WTC11 (cell line): ENCODE data around the gene HMGXB4.

ENCODE experiments used
- CREM ChIP-seq: sonication (generic); formaldehyde crosslinking; IDR thresholded peaks from 2 replicates; pipeline ENCODE4 v1.8.1; 2022; ENCODE audit warnings: mild to moderate bottlenecking, missing genetic modification reagents, moderate library complexity
- ZBTB21 ChIP-seq: sonication (generic); formaldehyde crosslinking; IDR thresholded peaks from 2 replicates; pipeline ENCODE4 v1.8.1; 2023; ENCODE audit warnings: mild to moderate bottlenecking, missing genetic modification reagents, borderline replicate concordance
- ZNF121 ChIP-seq: sonication (generic); formaldehyde crosslinking; IDR thresholded peaks from 2 replicates; pipeline ENCODE4 v1.8.0; 2023; ENCODE audit warnings: missing genetic modification reagents
- TF ChIP-seq, protein P1 (sequence below): fragments of 200-600 bp; IDR thresholded peaks from 2 replicates; pipeline ENCODE4 v1.8.0; 2022; ENCODE audit warnings: antibody characterized with exemption
- TF ChIP-seq, protein P2 (sequence below): sonication (generic); formaldehyde crosslinking; IDR thresholded peaks from 2 replicates; pipeline ENCODE4 v1.8.0; 2022; ENCODE audit warnings: mild to moderate bottlenecking, missing genetic modification reagents
- TF ChIP-seq, protein P3 (sequence below): sonication (generic); formaldehyde crosslinking; IDR thresholded peaks from 2 replicates; pipeline ENCODE4 v1.8.1; 2022; ENCODE audit warnings: low read depth, missing genetic modification reagents, borderline replicate concordance
- TF ChIP-seq, protein P4 (sequence below): sonication (generic); formaldehyde crosslinking; conservative IDR thresholded peaks from 2 replicates; pipeline ENCODE4 v1.8.1; 2022; ENCODE audit warnings: mild to moderate bottlenecking, missing genetic modification reagents
- TF ChIP-seq, protein P5 (sequence below): sonication (generic); formaldehyde crosslinking; IDR thresholded peaks from 2 replicates; pipeline ENCODE4 v1.8.1; 2022; ENCODE audit warnings: mild to moderate bottlenecking, moderate library complexity, missing genetic modification reagents

DNA sequence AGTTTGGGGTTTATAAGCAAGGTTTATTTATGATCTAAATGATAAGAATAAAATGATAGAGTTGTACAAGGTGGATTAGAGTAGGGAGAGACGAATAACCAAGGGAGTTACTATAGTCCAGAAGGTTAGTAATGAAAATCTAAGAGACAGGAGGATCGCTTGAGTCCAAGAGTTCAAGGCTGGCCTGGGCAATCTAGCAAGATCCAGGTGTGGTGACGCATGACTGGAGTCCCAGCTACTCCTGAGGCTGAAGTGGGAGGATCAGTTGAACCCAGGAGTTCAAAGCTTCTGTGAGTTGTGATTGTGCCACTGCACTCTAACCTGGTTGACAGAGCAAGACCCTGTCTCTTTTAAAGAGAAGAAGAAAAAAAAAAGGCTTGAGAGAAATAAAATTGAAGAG, 12.3 kb downstream of the HMGXB4 start:
- TF ChIP-seq, protein P1, sequence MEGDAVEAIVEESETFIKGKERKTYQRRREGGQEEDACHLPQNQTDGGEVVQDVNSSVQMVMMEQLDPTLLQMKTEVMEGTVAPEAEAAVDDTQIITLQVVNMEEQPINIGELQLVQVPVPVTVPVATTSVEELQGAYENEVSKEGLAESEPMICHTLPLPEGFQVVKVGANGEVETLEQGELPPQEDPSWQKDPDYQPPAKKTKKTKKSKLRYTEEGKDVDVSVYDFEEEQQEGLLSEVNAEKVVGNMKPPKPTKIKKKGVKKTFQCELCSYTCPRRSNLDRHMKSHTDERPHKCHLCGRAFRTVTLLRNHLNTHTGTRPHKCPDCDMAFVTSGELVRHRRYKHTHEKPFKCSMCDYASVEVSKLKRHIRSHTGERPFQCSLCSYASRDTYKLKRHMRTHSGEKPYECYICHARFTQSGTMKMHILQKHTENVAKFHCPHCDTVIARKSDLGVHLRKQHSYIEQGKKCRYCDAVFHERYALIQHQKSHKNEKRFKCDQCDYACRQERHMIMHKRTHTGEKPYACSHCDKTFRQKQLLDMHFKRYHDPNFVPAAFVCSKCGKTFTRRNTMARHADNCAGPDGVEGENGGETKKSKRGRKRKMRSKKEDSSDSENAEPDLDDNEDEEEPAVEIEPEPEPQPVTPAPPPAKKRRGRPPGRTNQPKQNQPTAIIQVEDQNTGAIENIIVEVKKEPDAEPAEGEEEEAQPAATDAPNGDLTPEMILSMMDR, result no peak
- TF ChIP-seq, protein P2, sequence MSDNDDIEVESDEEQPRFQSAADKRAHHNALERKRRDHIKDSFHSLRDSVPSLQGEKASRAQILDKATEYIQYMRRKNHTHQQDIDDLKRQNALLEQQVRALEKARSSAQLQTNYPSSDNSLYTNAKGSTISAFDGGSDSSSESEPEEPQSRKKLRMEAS (CRISPR knock-in tag), result no peak
- TF ChIP-seq ZBTB21 (CRISPR knock-in tag), result no peak
- no peak for TF ChIP-seq CREM (CRISPR knock-in tag)
- TF ChIP-seq, protein P3, sequence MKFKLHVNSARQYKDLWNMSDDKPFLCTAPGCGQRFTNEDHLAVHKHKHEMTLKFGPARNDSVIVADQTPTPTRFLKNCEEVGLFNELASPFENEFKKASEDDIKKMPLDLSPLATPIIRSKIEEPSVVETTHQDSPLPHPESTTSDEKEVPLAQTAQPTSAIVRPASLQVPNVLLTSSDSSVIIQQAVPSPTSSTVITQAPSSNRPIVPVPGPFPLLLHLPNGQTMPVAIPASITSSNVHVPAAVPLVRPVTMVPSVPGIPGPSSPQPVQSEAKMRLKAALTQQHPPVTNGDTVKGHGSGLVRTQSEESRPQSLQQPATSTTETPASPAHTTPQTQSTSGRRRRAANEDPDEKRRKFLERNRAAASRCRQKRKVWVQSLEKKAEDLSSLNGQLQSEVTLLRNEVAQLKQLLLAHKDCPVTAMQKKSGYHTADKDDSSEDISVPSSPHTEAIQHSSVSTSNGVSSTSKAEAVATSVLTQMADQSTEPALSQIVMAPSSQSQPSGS, result no peak
- no peak for TF ChIP-seq ZNF121
- TF ChIP-seq, protein P4, sequence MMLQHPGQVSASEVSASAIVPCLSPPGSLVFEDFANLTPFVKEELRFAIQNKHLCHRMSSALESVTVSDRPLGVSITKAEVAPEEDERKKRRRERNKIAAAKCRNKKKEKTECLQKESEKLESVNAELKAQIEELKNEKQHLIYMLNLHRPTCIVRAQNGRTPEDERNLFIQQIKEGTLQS, result no peak
- TF ChIP-seq, protein P5, sequence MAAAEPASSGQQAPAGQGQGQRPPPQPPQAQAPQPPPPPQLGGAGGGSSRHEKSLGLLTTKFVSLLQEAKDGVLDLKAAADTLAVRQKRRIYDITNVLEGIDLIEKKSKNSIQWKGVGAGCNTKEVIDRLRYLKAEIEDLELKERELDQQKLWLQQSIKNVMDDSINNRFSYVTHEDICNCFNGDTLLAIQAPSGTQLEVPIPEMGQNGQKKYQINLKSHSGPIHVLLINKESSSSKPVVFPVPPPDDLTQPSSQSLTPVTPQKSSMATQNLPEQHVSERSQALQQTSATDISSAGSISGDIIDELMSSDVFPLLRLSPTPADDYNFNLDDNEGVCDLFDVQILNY (CRISPR knock-in tag), result no peak
